Activated CD4-positive, alpha-beta T cell treated with anti-CD3 and anti-CD28 coated beads, Interleukin-10, Interleukin-2, amounts not matched to agents 100 ng/mL and 50 ng/mL, durations not matched to agents 16 hours and 8 hours (primary cell): ENCODE results near the gene CD244.
"Not testable (repeated sequence)": the region's sequence is repeated elsewhere in the genome, so short reads cannot be mapped to it uniquely, and the experiment has no call there.

Experiments
- DNase-seq: peaks from one replicate; pipeline ENCODE4 v3.0.0-alpha.2; 2020

Gene CD244

DNA sequence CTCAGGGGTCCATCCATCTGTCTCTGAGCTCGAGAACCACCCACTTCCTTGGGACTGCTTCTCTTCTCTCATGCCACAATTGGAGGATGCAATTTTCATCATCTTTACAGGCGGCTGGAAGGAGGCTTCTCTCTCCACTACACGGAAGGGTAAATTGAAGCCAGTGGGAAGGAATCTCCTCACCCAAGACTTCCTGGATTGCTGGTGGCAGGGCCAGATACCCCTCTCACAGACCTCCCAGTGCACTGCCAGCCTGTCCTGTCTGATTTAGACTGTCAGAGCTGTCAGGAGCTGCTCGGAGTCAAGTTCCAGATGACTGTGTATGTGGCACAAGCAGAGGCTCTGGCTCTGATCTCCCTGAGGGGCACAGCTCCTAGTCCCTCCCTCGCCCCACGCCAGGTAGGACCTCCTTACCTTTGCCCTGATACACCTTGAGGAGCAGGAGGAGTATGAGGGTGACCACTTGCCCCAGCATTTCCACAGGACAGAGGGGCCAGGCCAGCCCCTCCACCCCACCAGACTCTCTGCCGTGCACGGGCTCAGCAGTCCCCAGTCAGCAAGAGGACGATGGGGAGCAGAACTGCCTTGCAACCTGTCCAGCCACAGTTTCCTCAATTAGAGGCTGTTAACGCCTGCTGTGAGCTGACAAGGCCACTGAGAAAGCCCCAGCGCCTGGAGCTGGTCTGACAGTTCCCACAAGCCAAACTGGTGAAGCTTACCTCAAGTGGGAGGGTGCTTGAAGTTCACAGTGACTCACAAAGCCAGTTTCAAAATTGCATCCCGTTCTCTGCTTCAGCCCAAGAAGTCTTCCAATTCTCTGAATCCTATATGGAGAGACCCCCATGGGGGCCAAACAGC lies at the start of gene CD244:
Gene CD244, minus strand, starts transcription at position 685 of the 858 bp plus-strand sequence. Its CDS starts 210 bp downstream, at position 475.
- DNase-seq = peak; percentile 85

DNA sequence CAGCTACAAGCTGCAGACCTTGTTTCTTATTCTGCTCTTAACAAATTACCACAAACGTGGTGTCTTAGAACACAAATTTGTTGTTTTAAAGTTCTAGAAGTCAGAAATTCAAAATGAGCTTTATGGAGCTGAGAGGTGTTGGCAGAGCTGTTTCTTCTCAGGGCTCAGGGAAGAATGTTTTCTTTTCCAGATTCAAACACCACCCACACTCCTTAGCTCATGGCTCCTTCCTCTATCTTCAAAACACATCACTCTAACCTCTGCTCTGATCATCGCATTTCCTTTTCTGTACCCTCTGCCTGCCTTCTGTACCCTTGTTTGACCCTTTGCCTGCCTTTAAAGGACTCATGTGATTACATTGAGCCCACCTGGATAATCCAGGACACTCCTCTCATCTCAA lies 49.2 kb upstream of the CD244 start:
- DNase-seq = no peak

DNA sequence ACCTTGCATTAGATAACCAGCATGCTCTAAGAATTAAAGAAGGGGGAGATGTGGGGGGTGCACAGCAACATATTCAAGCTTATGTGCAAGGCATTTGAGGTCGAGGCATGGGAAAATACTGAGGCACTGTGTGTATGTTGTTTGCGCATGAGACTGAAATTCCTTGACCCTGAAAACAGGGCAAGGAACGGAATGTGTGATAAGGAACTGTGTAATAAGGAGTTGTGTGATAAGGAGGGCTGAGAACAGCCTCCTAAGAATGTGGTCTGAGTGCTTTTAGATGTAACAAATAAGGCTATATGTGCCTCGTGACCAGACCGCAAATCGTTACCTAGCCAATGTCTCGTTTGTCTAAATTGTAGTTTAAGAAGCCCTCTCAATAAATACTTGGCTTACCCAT lies 48.8 kb upstream of the CD244 start:
- DNase-seq = no peak

DNA sequence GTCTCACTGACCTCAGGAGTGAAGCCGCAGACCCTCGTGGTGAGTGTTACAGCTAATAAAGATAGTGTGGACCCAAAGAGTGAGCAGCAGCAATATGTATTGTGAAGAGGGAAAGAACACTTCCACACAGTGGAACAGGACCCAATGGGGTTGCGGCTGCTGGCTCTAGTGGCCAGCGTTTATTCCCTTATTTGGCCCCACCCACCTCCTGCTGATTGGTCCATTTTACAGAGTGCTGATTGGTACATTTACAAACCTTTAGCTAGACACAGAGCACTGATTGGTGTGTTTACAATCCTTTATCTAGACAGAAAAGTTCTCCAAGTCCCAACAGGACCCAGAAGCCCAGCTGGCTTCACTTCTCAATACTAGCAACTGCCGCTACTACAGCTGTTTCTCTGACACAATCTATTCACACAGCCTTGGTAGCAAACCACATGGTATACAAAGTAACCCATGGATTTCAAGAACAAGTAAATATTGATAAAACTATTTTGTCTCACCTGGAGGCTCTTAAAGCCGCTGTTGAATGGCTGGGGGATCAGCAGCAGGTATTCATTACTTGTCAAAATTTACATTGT lies 47.6 kb upstream of the CD244 start:
- DNase-seq = no peak

GRCh38 chr1:160907976-160908375 lies 45.3 kb upstream of the CD244 start:
- no peak for DNase-seq

GRCh38 chr1:160905617-160905989 lies 42.9 kb upstream of the CD244 start:
- DNase-seq = no peak

DNA sequence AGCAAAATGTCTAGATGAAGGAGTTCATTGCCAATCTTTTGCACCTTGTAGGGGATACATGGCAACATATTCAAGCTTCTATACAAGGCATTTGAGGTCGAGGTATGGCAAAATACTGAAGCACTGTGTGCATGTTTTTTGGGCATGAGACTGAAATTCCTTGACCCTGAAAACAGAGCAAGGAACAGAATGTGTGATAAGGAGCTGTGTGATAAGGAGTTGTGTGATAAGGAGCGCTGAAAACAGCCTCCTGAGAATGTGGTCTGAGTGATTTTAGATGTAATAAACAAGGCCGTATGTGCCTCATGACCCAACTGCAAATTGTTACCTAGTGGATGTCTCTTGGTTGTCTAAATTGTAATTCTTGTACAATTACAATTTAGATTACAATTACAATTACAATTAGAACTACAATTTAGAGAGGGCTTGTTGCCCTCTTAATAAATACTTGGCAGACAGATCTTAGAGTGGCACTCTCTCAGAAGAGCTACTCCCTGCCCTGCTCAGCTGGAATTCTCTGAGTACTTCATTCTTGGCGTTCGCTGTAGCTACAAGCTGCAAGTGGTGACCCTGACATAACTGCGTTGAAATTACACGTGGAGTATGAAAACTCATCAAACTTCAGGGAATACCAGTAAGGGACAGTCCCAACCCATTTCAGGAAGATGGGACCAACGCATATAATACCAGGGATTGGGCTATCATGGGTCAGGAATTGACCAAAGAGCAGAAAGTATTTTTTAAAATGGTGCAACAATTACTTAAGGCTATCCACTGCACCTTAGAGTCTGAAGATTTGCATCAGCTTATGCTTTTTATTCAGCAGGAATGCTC lies 42.3 kb upstream of the CD244 start:
- no peak for DNase-seq

GRCh38 chr1:160902251-160902650 lies 39.6 kb upstream of the CD244 start:
- not testable (repeated sequence) for DNase-seq

DNA sequence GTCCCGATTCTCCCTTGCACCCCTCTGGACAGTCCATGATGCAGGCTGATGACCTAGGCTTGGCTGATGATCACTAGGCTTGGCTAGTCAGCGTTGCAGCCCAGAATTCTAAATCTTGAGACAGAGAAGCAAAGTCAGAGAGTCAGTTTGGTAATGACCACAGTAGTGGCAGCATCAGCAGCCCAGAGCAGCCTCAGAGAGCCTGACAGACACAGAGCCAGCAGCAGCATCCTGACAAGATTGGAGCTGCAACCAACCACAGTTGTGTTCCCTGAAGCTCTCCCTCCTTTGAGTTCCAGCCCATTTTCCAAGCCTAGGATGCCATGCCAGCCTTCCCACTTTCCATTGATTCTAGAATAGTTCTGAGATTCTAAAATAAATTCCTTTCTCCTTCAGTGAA lies 39.1 kb upstream of the CD244 start:
- DNase-seq = no peak

DNA sequence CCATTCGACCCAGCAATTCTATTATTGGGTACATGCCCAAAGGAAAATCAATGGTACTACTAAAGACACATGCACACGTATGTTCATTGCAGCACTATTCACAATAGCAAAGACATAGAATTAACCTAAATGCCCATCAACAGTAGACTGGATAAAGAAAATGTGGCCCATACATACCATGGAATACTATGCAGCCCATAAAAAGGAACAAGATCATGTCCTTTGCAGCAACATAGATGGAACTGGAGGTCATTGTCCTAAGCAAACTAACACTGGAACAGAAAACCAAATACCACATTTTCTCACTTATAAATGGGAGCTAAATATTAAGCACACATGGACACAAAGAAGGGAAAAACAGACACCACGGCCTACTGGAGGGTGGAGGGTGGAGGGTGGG lies 38.0 kb upstream of the CD244 start:
- not testable (repeated sequence) for DNase-seq

DNA sequence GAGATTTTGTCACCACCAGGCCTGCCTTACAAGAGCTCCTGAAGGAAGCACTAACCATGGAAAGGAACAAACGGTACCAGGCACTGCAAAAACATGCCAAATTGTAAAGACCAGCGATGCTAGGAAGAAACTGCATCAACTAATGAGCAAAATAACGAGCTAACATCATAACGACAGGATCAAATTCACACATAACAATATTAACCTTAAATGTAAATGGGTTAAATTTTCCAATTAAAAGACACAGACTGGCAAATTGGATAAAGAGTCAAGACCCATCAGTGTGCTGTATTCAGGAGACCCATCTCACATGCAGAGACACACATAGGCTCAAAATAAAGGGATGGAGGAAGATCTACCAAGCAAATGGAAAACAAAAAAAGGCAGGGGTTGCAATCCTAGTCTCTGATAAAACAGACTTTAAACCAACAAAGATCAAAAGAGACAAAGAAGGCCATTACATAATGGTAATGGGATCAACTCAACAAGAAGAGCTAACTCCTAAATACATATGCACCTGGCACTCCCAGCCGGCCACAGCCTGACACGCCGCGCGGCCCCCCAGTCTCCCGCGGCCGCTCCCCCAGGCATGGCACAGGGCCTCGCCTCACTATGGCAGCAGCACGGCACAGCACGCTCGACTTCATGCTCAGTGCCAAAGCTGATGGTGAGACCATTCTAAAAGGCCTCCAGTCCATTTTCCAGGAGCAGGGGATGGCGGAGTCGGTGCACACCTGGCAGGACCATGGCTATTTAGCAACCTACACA lies 31.9 kb upstream of the CD244 start:
- DNase-seq = not testable (repeated sequence)

- no peak for DNase-seq
These were observed 28.8 kb upstream of the CD244 start for GRCh38 chr1:160891474-160891873.

GRCh38 chr1:160888926-160889325 lies 26.2 kb upstream of the CD244 start:
- DNase-seq = no peak

DNA sequence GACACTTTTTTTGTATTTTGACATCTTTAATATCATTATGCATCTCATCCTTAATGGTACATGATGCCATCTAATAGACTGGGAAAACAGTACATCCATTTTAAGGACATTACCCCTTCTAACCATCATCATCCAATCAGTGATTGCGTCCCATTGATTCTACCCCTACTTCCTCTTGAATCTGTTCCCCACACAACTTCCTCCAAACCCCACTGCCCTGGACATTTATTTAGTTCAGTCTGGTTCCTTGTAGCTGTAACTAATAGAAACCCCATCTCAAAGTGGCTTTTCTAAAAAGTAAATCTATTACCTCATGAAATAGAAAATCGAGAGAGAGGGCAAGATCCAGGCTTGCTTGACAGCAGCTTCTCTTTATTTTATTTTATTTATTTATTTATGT lies 24.4 kb upstream of the CD244 start:
- no peak for DNase-seq

GRCh38 chr1:160885042-160885441 lies 22.4 kb upstream of the CD244 start, which contains the start of gene ITLN1:
Gene ITLN1 (minus strand): TSS chr1:160885180. CDS start chr1:160884877, 303 bp downstream.
- DNase-seq = no peak

- no peak for DNase-seq
These were observed 21.9 kb upstream of the CD244 start for GRCh38 chr1:160884579-160884978.

DNA sequence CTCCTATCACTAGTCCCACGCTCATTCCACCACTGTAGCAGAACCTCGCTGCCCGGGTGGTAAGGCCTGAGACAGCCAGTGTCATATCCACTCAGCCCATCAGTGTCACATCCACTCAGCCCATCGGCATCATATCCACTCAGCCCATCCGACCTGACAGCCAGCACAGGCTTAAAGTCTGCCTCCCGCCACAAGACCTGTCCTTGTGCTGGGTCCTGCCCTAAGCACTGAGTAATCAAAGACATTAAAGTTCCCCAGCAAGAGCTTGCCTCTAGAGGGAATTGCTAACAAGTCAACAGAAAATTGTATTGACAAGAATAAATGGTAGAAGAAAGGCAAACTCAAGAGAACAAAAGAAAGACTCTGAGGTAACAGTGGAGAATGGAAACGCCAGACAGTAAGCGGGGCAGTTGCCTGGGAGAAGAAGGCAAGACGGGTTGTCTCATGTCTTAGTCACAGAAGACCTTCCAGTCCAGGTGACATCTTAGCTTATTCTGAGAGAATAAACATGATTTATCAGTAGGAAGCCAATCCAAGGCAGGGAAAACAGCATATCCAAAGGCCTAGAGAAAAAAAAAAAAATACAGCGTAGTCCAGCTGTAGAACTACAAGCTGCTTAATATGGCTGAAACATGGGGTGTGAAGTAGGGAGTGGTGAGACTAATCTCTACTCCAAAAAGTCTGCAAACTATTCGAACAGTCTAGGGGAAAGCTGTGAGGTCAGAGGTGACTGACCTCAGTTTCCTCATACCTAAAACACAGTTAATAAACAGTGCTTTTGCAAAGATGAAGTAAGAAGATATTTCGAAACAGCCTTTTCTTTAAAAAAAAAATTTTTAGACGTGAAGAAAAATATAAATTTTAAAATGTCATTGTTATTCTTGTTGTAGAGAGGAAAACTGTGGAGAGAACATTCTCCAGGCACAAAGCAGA lies 21.2 kb upstream of the CD244 start:
- no peak for DNase-seq

DNA sequence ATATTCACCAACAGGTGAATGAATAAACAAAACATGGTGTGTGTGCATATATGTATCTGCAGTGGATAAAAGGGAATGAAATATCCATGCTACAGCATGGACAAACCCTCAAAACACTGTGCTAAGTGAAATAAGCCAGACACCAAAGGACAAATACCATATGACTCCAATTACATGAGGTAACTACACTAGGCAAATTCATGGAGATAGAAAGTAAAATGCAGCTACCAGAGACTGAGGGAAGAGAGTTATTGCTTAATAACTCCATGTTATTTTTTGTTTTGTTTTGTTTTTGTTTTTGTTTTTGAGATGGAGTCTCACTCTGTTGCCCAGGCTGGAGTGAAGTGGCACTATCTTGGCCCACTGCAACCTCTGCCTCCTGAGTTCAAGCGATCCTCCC lies 19.9 kb upstream of the CD244 start:
- no peak for DNase-seq

DNA sequence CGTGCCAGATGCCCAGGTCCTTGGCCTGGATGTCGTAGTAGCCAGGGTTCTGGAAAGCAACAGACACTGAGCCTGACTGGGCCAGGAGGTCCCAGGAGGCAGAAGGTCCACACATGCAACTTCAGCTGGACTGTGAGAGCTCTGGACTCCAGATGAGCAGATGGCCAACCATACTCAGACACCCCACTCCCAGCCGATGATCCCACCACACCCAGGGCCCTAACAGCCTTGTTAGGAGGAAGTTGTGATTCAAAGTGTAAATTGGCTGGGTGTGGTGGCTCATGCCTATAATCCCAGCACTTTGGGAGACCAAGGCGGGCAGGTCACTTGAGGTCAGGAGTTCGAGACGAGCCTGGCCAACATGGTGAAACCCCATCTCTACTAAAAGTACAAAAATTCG lies 18.6 kb upstream of the CD244 start:
- DNase-seq = not testable (repeated sequence)

DNA sequence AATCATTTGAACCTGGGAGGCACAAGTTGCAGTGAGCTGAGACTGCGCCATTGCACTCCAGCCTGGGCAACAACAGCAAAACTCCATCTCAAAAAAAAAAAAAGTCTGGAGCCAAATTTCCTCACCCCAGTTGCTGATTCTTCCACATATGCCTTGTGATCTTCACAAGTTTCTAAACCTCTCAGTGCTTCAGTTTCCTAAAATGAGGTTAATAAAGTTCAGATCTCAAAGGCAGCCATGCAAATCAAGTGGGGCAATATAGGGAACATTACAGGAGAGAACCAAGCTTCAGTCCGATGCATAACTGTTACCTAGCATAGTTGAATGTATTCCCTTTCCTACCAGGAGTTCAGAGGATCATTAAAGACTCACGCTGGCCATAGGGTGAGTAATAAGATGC lies 17.5 kb upstream of the CD244 start:
- no peak for DNase-seq

GRCh38 chr1:160879056-160879455 lies 16.4 kb upstream of the CD244 start:
- no peak for DNase-seq

- peak; percentile 37 for DNase-seq
These were observed 14.5 kb upstream of the CD244 start for GRCh38 chr1:160877221-160877620.
